Body of pancreas (tissue), 4 donors: ENCODE results near the gene TMEM250.

Experiments used
- CTCF ChIP-seq, 7 experiments: fragments of 450-650 bp in 4 of 7; fragments of 200-600 bp in 3 of 7; sonication (generic) in 3 of 7; IDR thresholded peaks; one replicate each; pipeline ENCODE4 v1.5.1; 2016 to 2019; ENCODE audit warnings: antibody characterized with exemption in 7 of 7
- POLR2A ChIP-seq, 3 donors: fragments of 450-650 bp; IDR thresholded peaks; one replicate each; pipeline ENCODE4 v1.6.1; 2016; ENCODE audit warnings: antibody characterized with exemption in 3 of 3, mild to moderate bottlenecking in 2 of 3

- TF ChIP-seq CTCF (IDR thresholded peaks at IDR 0.05) (no peak), POLR2A (IDR thresholded peaks at IDR 0.05) (no peak)
Measured at GRCh38 chr9:136151848-136152542, 33.3 kb upstream of the TMEM250 start.
